Stimulated activated CD4-positive, alpha-beta T cell treated with anti-CD3 and anti-CD28 coated beads, Interleukin-15, amount 100 ng/mL, for 1 hour (primary cell): ENCODE results near the gene IPO8.

Experiments used
- DNase-seq, 2 donors: peaks; one replicate each; pipeline ENCODE4 v3.0.0-alpha.2; 2020; ENCODE audit warnings: low read depth in 1 of 2, low spot score in 1 of 2

IPO8 gene

DNA sequence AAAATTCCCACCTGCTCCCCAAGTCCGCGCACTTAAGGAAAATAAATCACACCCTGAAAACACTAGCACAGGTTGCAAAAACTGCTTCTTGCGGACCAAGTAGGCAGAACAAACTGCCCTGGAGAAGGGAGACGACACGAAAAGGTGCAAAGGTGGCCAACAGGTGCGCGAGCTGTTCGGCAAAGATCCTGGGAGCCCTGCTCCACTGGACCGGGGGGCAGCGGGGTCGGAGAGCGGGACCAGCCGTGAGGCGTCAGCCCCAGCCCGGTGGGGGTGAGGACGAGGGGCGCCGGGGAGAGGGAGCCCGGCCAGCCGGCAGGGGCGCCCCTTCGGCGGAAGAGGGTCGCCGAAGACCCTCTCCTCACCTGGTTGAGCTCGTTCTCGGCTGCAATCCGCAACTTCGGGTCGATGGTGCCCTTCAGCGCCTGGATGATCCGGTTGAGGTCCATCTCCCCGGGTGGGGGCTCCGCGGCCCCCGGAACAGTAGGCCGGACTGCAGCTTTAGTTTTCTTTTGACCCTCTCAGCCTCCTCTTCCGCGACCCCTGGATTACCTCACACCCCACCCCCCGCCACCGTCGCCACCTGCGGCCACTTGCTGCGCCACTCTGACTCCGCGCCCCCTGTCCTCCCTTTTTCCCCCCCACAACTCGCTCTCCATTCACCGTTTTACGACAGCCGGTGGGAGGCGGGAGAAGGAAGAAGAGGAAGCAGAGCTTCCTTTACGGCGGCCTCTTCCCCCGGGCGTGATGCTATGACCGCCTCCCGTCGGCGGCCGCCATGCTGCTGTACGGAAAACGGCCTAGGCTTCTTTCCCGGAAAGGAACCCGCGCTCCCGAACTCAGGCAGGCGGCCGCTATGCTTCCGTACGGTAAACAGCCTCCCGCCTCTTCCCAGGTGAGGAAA lies at the start of gene IPO8:
Gene IPO8, minus strand, starts transcription at position 671 of the 904 bp plus-strand sequence. Its CDS starts 222 bp downstream, at position 449.
- peak; percentile 64 to 71 for DNase-seq

DNA sequence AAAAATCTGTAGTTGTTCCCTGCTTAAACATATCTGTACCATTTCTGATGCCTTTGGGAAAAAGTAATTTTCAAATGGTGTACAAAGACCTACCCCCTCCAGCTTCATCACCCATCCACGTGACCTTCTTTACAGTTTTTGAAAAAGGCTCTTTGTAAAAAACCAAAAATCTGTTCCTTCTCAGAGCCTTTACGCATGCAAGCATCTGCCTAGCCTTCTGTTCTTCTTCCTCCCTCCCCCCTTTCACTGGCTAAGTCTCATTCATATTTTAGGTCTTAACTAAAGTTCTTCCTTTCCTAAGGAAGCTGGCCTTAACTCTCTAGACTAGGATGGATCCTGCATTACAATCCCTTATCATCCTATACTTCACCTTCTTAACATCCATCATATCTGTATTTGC lies 48.7 kb upstream of the IPO8 start:
- no peak for DNase-seq

DNA sequence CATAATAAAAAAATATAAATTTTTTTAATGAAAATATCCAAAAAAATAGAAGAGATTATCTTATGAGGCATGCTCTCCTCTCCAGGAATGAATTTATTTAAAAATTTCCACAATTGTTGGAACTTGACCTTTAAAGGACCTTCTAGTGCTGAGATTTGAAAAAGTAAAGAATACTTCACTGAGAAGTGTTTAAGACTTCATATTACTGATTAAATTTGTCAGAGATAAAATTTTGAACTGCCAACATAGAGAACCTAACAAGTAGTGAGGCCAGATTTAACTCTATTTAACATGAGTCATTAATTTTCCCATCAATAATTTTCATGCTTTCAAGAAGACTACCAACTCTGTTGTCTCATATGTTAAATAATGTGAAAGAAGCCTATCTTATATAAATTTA lies 44.6 kb upstream of the IPO8 start:
- DNase-seq = no peak

DNA sequence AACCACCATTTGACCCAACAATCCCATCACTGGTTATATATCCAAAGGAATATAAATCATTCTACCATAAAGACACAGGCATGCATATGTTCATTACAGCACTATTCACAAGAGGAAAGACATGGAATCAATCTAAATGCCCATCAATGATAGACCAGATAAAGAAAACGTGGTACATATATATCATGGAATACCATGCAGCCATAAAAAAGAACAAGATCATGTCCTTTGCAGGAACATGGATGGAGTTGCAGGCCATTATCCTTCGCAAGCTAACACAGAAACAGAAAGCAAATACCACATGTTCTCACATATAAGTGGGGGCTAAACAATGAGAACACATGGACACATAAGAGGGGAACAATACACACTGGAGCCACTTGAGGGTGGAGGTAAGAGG lies 43.4 kb upstream of the IPO8 start:
- DNase-seq = no peak

DNA sequence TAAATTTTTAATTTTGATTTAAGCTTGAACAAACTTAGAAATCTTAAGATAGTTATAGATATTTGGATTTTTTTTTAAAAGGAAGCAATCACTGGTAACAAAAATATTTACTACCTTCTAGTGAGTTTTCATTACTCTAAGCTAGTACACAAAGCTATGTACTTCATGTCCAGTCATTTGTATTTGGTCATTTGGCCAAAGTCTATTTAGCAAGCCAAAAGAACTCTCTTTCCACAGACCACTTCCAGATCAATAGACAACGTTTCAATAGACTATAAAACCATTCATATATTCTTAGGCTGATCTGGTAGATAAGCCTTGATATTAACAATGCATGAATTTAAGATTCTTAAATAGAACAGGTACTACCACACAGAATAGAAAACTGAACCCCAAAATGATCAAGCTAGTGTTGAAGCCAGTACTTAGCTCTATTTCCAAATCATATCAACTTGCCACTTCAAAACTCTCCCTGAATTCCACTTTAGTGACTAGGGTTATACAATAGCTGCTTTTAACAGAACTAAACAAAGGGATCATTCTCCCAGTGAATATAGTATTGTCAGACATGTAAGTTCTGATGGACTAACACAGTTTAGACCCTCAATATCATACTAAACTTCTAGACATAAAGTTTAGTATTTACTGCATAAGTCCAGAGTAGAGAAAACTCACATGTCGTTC lies 37.4 kb upstream of the IPO8 start:
- DNase-seq = no peak

DNA sequence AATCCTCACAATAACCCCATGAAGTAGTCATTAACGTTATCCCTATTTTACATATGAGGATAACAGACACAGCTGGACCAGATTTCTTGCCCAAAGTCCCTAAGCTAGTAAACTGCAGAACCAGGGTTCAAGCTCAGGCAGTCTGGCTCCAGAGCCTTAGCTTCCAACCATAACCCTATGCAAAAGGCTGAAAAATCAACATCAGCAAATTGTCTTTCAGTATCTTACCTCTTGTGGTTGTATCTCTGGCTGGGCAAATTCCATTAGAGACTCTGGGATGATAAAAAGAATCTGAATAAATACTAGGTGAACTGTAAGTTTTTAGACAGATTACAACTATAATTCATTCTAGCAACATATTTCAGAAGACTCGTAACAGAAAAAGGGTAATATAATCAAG lies 34.3 kb upstream of the IPO8 start:
- no peak for DNase-seq

DNA sequence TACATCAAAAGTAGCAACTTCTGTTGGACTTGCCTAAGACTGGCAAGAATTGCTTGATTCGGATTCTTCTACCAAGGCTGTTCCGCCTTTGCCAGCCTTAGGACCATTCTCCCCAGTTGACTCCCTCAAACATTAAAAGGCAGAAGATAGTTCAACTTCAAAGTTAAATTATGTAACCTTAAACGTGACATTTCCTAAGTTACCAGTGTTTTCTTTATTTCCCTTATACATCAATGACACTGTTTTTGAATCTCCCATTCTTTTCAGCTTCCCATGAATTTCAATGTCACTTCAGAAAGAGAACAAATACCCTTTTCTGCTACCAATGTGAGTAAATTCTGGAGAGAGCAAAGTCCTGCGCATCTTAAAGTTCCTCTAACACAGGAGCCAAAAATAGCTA lies 33.9 kb upstream of the IPO8 start:
- no peak for DNase-seq

DNA sequence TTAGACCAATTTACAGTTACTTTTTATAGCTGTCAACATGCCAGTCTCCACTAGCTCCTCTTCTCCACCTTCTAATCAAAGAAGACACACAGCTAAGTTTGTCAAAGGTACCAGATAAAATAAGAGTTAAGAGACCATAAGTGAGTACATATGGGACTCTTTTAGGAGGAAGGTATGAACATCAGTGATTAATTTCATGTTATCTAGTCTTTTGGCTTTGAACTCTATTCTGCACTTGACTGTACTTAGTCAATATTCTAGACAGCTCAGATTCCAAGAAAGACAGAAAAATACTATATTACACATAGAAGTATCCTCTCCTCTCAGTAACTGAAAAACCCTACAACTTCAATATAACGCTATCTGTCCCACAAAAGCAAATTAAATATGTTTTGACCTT lies 31.0 kb upstream of the IPO8 start:
- no peak for DNase-seq

DNA sequence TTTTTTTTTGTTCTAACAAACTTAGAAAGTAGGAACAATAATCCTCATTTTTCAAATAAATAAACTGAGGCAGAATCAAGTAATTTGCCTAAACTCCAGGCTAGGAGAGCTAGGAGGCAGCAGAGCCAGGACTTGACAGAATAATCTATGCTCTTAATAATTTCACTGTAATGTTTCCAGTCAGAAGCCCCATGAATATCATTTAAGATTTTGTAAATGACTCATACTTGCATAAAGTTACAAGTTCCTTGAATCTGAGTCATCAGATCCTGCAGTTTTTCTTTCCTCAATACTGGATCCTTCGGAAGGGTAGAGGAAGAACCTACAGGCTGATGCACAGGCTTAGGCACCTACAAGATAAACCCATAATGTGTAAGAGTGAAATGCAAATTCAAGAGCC lies 30.1 kb upstream of the IPO8 start:
- no peak for DNase-seq

DNA sequence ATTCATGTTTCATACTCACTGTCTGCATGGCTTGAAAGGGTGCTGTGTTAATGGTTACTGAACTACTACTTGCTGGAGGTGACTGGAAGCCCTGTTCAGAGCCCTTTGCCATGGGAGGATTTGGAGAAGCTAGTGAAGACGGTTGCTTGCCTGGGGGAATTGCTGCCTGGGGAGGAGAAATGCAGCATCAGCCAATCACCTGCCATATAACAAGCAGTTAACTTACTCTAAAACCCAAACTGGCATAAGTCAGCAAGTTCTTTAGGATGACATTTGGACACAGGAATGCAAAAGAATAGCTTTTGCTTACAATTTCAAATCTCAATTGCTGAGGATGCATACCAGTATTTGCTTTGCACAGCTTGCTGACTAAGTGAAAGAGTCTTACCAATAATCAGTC lies 23.4 kb upstream of the IPO8 start:
- no peak for DNase-seq

DNA sequence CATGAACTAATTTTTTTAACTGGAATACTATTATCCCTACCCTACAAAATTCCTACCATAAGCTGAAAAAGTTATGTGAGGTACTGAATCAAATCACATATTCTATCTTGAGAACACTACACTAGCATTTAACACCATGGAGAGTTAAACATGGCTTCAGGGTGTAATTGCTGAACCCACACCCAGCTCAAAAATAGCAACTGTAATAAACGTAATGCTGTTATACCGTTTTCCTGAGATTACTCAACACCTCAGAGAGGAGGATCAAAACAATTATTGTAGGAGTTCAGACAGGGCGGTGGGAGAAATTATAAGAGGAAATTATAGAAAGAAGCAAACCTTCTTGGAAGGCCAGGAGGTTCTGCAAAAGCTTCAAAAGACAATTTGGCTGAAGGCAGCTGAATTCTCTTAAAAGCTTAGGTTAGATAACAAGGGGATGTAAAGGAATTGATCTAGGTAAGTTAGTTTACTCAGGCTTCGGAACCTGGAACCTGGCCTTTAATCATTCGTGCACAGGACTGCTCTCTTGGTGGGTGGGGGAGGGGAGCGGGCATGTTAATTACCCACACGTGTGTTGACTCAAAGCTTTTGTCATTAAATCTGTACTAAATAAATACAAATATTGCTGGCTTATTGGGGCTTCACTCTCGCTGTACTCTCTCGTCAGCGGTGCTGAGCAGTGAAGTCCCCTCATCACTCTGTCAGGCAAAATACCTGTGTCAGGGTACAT lies 12.1 kb upstream of the IPO8 start:
- DNase-seq = no peak

DNA sequence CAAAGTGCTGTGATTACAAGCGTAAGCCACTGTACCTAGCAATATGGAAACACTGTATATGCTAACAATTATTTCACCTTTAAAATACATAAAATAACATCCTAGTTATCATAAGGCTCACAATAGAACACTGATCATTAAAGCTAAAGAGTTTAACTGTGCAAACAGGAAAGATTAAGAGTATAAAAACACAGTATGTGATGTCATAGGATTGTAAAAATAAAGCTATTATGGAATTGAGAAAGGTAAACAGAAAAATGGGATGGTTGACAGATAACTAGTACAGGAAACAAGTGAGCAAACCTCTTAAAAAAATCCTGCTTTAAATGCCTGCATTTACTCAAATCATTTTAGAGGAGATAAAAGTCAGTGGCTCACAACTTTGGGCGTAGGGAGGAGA lies 10.8 kb upstream of the IPO8 start:
- no peak for DNase-seq

DNA sequence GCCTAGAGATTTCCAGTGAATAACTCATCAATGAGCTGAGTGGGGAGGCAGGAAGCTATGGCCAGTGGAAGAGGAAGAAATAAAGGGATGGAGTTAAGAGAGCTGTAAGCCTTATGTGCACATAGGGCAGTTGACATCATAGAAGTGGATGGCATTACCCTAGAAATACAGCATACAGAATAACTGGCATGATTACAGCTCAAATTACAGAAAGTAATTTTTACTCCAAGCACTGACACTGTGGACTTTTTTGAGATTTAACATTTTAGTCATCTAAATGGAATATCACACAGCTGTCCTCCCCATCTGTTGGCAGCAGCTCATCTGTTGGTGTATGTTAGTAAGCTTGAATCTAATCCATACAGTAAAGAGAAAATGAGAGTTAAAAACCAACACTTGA lies 5.4 kb upstream of the IPO8 start:
- DNase-seq = no peak

DNA sequence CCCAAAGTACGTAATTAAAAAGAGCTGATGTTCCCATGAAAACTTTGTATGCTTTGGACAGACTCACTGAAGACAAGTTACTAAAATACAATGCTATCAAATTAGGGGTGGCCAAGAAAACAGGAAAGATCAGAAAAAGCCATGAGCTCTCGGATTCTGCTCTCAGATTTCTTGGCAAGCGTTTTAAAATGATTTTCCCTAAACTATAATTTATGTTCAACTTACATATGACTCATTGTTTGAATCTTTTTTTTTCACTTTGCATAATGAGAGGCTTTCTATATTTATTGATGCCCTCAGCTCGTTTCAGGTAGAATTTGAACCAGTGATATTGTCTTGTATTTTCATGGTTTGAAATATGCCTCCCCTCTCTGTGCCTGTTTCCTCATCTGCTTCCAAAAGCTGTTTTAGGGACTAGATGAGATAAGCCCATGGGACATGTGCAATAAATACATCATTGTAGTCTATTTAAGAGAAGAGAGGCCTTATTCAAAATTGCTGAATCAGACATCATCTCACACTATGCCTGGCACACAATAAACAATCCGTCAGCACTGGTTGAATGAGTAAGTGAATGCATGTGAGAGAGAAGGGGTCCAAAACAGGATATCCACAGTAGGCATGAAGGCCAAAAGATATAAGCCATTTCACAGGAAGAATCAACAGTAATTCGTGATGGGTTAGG lies 4.7 kb upstream of the IPO8 start:
- DNase-seq = no peak

DNA sequence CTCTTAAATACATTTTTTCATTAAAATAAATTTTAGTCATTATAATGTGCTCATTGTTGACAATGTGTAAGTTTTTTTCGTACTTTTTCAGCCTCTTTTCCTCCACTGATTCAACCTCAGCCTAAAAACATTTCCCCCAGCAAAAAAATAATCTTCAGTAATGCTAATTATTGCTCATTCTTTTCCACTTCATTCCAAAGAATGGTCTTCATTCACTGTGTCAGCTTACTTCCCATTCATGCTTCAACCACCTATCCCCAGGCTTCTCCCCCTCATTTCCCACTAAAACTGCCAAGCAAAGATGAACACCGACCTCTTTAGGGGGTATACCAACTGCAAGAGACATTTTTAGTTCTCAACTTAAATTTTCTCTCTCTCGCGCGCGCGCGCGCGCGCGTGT lies 2.7 kb upstream of the IPO8 start:
- DNase-seq = no peak

DNA sequence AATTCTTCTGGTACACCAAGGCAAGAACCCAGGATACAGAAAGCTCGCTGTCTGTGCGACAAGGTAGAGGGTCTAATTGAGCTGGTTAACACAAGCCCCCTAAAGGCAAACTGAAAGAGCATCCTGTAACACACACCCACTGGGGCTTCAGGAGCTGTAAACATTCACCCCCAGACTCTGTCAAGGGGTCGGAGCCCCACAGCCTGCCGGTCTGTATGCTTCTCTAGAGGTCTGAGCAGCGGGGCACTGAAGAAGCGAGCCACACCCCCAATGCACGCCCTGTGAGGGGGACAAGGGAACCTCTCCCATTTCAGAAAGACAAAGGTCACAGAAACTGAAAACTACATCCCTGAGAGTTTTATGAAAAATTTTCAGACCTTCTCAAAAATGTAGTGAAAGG lies 1.3 kb upstream of the IPO8 start:
- no peak for DNase-seq

DNA sequence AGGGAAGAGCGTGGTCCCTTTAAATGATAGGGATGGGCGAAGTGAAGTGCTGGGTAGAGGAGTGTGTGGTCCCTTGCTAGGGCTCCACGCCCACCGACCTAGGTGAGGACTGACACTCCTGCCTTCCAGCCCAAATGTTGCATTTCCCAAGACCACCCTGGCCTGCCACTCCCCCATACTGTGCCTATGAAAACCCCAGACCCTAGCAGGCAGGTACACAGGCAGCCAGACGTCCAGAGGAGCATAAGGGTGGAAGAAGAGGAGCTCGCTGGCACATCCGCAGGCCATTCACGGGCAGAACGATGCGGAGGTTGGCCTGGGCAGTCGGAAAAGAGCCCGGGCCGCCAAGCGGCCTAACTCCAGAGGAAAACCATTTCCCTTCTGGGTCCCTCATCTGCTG lies 817 bp upstream of the IPO8 start:
- no peak for DNase-seq

DNA sequence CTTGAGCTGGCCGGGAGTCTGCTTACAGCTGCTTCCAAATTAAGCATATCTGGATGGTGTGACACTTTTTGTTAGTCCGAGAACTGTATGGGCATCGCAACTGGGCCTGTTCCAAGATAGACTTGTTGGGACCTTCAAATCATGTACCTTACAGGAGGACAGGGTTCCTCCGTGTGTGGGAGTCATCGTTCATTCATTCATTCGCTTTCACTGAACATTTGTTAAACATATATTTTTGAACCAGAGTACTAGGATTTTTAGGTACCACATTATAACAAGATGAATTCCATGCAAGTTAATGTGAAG lies 387 bp upstream of the IPO8 start:
- DNase-seq = no peak

DNA sequence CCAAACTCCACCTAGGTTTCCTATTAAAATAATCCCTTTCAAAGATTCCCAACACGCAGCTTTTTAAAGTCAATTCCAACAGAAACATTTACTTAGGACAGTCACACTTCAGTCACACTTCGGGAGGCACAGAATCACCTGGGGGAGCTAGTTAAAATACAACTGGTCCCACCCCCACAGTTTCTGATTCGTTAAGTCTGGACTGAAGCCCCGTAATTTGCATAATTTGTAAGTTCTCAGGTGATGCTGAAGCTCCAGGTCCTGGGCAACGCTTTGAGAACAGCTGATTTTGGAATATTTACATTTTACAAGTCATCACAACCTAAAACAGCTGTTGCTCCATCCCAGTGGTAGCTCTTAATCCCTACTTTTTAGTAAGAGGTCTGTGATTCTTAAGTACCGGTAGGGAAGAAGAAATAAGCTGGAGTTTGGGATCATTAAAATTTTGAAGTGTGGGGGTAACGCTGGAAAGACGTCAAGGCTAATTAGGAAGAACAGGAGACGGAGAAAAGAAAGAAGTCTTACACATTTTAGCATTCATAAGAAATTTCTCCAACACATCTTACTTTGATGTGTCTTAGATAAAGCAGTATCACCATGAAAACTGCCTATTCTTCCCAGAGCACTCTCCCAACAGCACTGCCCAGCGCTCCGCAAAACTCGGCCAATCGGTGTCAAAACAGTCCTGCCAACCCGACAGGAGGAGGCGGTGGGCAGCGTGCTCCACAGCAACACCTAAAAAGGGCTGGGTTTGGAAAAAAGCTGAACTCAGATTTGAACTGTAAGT lies 1.1 kb downstream of the IPO8 start:
- no peak for DNase-seq

DNA sequence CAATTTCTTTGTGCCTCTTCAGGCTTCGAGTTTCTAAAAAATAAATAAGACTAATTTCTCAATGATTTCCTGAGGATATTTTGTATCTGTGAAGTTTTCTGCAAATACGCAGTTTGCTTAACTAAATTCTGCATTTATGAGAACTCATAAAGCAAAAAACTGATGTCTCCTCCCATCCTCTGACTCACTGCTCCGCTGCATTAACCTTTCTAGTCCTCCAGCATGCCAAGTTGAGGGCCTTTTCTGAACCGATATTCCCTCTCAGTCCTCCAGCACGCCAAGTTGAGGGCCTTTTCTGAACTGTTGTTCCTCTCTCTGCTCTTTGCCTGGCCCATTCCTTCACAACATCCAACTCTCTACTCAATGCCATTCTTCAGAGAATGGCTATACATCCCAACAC lies 3.2 kb downstream of the IPO8 start:
- no peak for DNase-seq
